GM12873 (cell line): Measurements from ENCODE around the gene CROCC2.

ENCODE experiments used
- TF ChIP-seq, protein P1 (sequence below): IDR thresholded peaks from 2 replicates; pipeline ENCODE4 v1.5.1; 2012; ENCODE audit warnings: low read depth, mild to moderate bottlenecking, moderate library complexity, low read length, control low read depth; ENCODE audit not compliant: insufficient read depth; ENCODE audit errors: missing control alignments

Gene CROCC2

DNA sequence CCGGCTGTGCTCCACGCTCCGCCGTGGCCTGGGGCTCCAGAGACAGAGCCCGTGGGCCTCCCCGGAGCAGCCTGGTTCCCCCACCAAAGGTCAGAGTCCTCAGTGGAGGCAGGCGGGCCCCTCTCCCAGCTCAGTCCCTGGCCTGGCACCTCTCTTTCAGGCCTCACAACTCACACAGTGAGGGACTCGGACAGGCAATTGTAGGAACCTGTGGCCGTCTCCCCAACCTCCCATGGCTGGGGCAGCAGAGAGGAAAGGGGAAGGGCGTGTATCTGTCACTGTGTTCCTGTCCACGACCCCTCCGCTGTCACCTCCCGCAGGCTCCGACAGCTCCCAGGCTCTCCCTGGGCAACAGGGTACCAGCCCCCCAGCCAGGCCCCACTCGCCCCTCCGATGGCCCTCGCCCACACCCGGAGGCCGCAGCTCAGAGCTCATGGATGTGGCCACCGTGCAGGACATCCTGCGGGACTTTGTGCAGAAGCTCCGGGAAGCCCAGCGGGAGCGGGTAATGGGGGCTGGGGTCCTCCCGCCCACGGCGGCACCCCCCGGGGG lies 59.8 kb downstream of the CROCC2 start:
- TF ChIP-seq, protein P1, sequence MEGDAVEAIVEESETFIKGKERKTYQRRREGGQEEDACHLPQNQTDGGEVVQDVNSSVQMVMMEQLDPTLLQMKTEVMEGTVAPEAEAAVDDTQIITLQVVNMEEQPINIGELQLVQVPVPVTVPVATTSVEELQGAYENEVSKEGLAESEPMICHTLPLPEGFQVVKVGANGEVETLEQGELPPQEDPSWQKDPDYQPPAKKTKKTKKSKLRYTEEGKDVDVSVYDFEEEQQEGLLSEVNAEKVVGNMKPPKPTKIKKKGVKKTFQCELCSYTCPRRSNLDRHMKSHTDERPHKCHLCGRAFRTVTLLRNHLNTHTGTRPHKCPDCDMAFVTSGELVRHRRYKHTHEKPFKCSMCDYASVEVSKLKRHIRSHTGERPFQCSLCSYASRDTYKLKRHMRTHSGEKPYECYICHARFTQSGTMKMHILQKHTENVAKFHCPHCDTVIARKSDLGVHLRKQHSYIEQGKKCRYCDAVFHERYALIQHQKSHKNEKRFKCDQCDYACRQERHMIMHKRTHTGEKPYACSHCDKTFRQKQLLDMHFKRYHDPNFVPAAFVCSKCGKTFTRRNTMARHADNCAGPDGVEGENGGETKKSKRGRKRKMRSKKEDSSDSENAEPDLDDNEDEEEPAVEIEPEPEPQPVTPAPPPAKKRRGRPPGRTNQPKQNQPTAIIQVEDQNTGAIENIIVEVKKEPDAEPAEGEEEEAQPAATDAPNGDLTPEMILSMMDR, result no peak

DNA sequence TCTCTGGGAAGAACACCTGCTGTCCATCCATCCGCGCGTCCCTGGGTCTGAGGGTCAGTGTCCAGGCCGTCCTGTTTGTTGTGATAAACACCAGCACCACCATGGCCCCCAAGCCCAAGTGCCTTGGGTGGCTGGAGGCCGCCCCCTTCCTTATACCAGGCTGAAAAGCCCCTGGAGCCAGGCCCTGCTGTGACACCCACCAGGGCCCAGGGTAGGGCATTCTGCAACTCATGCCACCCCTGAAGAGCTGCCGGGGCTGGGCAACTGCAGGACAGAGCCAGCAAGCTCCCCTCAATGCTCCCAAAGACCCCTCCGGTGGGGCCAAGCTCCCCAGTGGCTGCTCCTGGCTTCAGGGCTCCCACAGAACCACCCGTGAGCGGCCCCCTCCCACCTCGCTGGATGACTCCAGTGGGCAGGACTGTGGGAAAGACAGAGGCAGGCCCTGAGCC lies 60.3 kb downstream of the CROCC2 start:
- TF ChIP-seq, protein P1, result no peak

DNA sequence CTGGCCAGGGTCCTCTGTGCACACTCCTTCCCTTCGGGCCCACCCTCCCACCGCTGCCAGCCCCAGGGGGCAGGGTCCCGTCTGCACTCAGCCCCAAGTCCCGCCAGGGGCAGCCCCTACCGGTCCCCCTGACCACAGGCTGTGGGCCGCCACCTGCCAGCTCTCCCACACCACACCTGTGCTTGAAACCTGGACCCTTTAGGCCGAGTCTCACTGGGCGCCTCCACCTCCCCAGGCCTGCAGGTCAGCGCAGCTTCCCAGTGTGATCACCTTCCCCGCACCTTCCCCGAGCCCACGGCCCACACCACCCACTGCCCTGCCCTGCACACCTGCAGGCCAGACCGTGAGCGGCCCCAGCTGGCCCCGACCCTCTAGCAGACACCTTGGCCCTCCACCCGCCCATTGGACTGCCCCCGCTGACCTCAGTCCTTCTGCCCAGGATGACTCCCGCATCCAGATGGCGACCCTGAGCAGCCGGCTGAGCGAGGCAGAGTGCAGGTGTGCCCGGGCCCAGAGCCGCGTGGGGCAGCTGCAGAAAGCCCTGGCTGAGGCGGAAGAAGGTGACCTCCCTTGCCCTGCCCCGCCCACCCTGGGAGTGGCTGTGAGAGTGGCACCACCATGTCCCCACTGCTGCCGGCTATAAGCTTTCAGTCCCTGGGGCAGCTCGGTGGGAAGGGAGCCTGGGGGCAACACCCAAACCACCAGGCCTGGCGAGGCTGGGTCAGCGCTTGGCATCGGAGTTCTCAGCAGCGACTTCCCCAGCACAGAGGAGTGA lies 61.0 kb downstream of the CROCC2 start:
- TF ChIP-seq, protein P1, result no peak

DNA sequence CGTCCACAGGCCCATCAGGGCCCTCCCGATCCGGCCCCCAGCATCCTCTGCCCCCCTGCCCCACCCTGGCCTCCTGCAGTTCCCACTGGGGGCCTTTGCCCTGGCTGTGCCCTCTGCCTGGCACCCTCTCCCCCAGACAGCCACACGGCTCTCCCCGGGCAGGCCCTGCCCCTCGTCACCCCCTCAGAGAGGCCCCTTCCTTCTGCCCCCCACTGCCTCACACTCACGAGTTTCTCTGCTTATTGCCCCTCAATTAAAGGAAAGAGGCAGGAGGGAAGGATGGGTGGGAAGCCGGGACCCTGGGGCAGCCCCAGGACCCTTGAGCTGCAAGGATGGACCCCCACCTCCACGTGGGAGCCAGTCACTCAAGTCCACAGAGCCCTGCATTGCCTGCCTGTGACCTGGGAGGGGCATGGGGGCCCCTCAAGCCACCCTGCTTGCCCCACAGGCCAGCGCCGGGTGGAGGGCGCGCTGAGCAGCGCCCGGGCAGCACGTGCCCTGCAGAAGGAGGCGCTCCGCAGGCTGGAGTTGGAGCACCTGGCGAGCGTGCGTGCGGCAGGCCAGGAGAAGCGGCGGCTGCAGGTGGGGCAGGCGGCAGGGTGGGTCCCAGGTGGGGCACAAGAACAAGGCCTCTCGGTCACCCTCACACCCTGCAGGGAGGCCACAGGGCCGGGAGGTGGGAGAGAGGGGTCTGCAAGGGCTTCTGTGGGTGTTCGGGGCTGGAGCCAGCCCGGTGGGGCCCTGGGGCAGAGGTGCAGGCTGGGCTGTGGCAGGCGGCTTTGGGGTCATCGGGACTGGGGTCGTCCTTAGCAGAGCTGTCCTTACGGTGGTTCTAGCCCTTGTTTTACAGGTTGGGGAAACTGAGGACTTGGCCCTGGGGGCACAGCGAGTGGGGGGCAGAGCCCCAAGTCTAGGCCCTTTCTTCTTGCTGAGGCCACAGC lies 61.8 kb downstream of the CROCC2 start:
- TF ChIP-seq, protein P1, result no peak

DNA sequence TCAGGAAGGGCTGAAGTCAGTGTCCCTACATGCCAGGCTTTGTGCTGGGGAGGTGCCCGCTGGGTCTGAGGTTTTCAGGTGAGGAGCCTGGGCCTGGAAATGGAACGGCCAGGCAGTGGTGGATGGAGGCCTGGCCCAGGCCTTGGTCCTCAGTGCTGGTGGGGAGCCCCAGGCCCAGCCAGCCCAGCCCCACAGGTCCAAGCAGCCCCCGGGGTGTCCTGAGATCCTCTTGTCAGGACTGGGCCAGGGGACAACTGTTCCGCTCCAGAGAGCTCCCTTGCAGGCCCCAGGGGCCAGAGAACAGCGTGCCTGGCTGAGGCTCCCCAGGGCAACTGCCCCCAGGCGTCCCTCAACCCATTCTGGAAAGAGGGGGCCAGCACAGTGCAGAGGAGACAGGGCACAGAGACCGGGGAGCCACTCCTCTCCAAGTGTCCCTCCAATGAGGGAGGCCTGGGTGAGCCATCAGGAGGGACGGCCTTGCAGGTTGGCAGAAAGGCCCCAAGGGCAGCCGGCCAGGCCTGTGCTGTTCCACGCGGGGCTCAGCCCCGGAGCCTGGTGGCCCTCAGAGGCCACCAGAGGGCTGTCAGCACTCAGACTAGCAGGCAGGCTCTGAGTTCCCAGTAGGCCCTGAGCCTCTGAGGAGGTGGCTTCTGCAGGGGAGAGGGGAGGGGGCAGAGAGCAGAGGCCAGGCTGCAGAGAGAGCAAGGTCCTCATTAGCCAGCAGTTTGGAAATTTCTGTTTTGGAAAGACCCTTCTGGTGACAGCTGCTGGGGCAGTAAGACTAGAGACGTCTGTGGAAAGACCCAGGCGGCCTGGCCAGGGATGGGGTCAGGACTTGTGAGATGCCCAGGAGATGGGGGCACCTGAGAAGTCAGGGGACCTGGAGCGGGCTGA lies 62.8 kb downstream of the CROCC2 start:
- TF ChIP-seq, protein P1, result no peak

DNA sequence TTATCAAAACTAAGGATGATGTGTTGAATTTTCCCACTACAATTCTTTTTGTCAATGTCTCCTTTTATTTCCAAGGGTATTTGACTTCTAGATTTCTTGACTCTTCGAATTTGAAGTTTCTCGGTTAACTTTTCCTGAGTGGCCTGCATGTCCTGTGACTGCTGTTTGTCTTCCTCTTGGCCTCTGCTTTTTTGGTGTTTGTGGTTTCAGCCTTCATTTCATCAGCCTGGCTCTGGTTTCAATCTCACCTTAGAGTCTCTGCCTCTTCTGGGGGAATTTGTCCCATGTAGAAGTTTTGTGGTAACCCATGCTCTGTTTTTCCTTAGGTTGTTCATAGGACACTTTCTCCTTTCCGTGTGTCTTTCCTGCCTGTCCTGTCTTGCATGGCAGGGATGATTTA lies 64.0 kb downstream of the CROCC2 start:
- TF ChIP-seq, protein P1, result no peak
